Ovary (tissue), 9 donors: ENCODE data around the gene FAM193A. TPM values are rescaled to one million over a fixed set of nuclear protein-coding genes. Genes with fewer than 3 reads are reported as not detected.
A peak's percentile ranks its signal among the peaks of the same experiment; 100 is the strongest.
"Not testable (repeated sequence)": the region's sequence is repeated elsewhere in the genome, so short reads cannot be mapped to it uniquely, and the experiment has no call there.

ENCODE experiments used
- DNase-seq, 5 donors: peaks; one replicate each; pipeline ENCODE4 v3.0.0-alpha.2; 2019 to 2020
- H3K27ac ChIP-seq, 2 donors: fragments of 200-600 bp; one replicate each; pipeline versions ENCODE4 v1.5.1 to v1.8.0; 2019 to 2022
- H3K27me3 ChIP-seq: fragments of 200-600 bp; one replicate; pipeline ENCODE4 v1.8.0; 2022
- H3K36me3 ChIP-seq: fragments of 200-600 bp; sonication (generic); one replicate; pipeline ENCODE4 v1.5.1; 2019
- H3K4me1 ChIP-seq: one replicate; pipeline ENCODE4 v1.8.1; 2013; ENCODE audit warnings: mild to moderate bottlenecking, moderate library complexity; ENCODE audit not compliant: insufficient read depth
- H3K4me3 ChIP-seq: fragments of 200-600 bp; sonication (generic); one replicate; pipeline ENCODE4 v1.5.1; 2017
- H3K9me3 ChIP-seq, 2 donors: fragments of 200-600 bp in 1 of 2; sonication (generic) in 1 of 2; one replicate each; pipeline versions ENCODE4 v1.5.1 to v1.8.1; 2013 to 2019; ENCODE audit warnings: mild to moderate bottlenecking in 1 of 2, moderate library complexity in 1 of 2
- CTCF ChIP-seq, 3 donors: fragments of 450-650 bp in 2 of 3; fragments of 200-600 bp in 1 of 3; IDR thresholded peaks; one replicate each; pipeline versions ENCODE4 v1.5.1 to v1.8.0; 2016 to 2022; ENCODE audit warnings: antibody characterized with exemption in 3 of 3, mild to moderate bottlenecking in 1 of 3
- EP300 ChIP-seq: sonication (generic); formaldehyde crosslinking; IDR thresholded peaks from one replicate; pipeline ENCODE4 v1.6.1; 2017; ENCODE audit warnings: antibody characterized with exemption
- POLR2A ChIP-seq: fragments of 450-650 bp; IDR thresholded peaks from one replicate; pipeline ENCODE4 v1.6.1; 2017; ENCODE audit warnings: antibody characterized with exemption, mild to moderate bottlenecking, moderate library complexity
- WGBS, 3 donors: extraction: QIAGEN DNeasy Blood & Tissue Kit in 1 of 3; methylation state at CpG; one replicate each; pipeline versions ENCODE4 v1.1.5 to v1.1.7; 2013 to 2017; 5-methylcytosine and 5-hydroxymethylcytosine counted together
- intact Hi-C, 4 donors: fragments of 100-400 bp; cut with DNase I; formaldehyde crosslinking; loops; one replicate each; pipeline versions ENCODE4 v1.11.0 to v1.15.1; 2022 to 2023
- polyA plus RNA-seq, 2 donors: library from polyadenylated mRNA; stranded (reverse); fragments of 200-250 nt in 1 of 2; fragments of 350-450 nt in 1 of 2; fragmentation: Illumina TruSeq in 1 of 2; extraction: RNeasy Lipid Tissue Mini Kit (QIAGEN cat#74804) in 1 of 2; gene quantifications; one replicate each; pipeline ENCODE4 v1.2.3, GENCODE V29; 2013 to 2014
- total RNA-seq, 7 donors: library from RNA; depleted of rRNA in 2 of 7; stranded (reverse); fragments of >200 nt in 2 of 7; fragmentation: NEBNext Ultra II Directional in 3 of 7; extraction: Animal tissue kit (Norgen Biotek cat#: 25700) in 3 of 7; gene quantifications; one replicate each; pipeline versions ENCODE4 v1.1.0 to v1.2.4, GENCODE V29; 2016 to 2023
- donor health status: DM: no; HTN: no; CAD: no; lungs with moderate emphysema.
- donor health status: DM: no; HTN: no; CAD: no.
- donor health status: Bipolar disorder and iron deficiency.
- donor health status: DM: yes; HTN: yes; CAD: no.
- donor health status: DM: no; HTN: no; CAD: no.
- donor health status: DM: yes; HTN: yes; CAD: no.

Gene FAM193A
- total and polyA plus RNA-seq, 9 donors: 16.0 to 39.1 (median 28.7) TPM

- Histone ChIP-seq H3K4me1 (peaks cover 7% of the 10 kb centered on the region), H3K27me3 (no peaks in the 10 kb centered on the region), H3K27ac (no peak overlapping the region), H3K4me3 (no peak overlapping the region), H3K9me3 (no peaks in the 10 kb centered on the region), H3K36me3 (no peaks in the 10 kb centered on the region)
- TF ChIP-seq POLR2A (no peak), EP300 (no peak), CTCF (IDR thresholded peaks at IDR 0.05) (no peak)
- intact Hi-C loops: no loop called here
- WGBS, 3 donors: 84 to 88% (median 86%) methylated on average over 10 of the region's 10 CpGs
- peak in 1 of 5 donors; percentile 26 for DNase-seq
Measured at GRCh38 chr4:2626231-2626630, 89.8 kb downstream of the FAM193A start.

- H3K4me3 ChIP-seq: no peak overlapping the region
- no peak overlapping the region for H3K27ac ChIP-seq
- TF ChIP-seq CTCF (IDR thresholded peaks at IDR 0.05) (no peak), POLR2A (no peak), EP300 (no peak)
- no peaks in the 10 kb centered on the region for H3K36me3 ChIP-seq
- 82 to 90% (median 89%) methylated on average over 24 of the region's 24 CpGs for WGBS, 3 donors
- no peaks in the 10 kb centered on the region for H3K9me3 ChIP-seq
- no peaks in the 10 kb centered on the region for H3K27me3 ChIP-seq
- intact Hi-C loops: no loop called here
- no peak for DNase-seq
- no peaks in the 10 kb centered on the region for H3K4me1 ChIP-seq
Measured at GRCh38 chr4:2630556-2631273, 94.3 kb downstream of the FAM193A start.

- no peak for DNase-seq
- Histone ChIP-seq H3K9me3 (no peaks in the 10 kb centered on the region), H3K27me3 (no peaks in the 10 kb centered on the region), H3K27ac (no peak overlapping the region), H3K4me3 (no peak overlapping the region), H3K4me1 (no peaks in the 10 kb centered on the region), H3K36me3 (no peaks in the 10 kb centered on the region)
- intact Hi-C loops: no loop called here
- 56 to 61% (median 57%) methylated on average over 5 of the region's 5 CpGs for WGBS, 3 donors
- TF ChIP-seq POLR2A (no peak), CTCF (IDR thresholded peaks at IDR 0.05) (no peak), EP300 (no peak)
Measured at GRCh38 chr4:2634014-2634413, 97.6 kb downstream of the FAM193A start.

- Histone ChIP-seq H3K27ac (no peak overlapping the region), H3K9me3 (no peaks in the 10 kb centered on the region), H3K27me3 (no peaks in the 10 kb centered on the region), H3K36me3 (no peaks in the 10 kb centered on the region), H3K4me3 (no peak overlapping the region), H3K4me1 (no peaks in the 10 kb centered on the region)
- 89 to 92% (median 91%) methylated on average over 6 of the region's 6 CpGs for WGBS, 3 donors
- intact Hi-C loops: no loop called here
- no peak for TF ChIP-seq CTCF (IDR thresholded peaks at IDR 0.05)
- no peak for TF ChIP-seq EP300
- no peak for DNase-seq
Measured at GRCh38 chr4:2636331-2636730, 99.9 kb downstream of the FAM193A start.

GRCh38 chr4:2636994-2637393 is 100.5 kb downstream of the FAM193A start:
- H3K36me3 ChIP-seq: not testable (repeated sequence)

More at GRCh38 chr4:2636994-2637393, 100.5 kb downstream of the FAM193A start:
- H3K27me3 ChIP-seq, DNase-seq, H3K9me3 ChIP-seq, intact Hi-C loops, H3K27ac ChIP-seq, H3K4me1 ChIP-seq, H3K4me3 ChIP-seq: not testable (repeated sequence)
- WGBS, 3 donors: 97 to 98% (median 97%) methylated on average over 5 of the region's 5 CpGs
